PFSK-1 (cell line): ENCODE measurements around the gene DOC2A.

Source experiments
- FOXP2 ChIP-seq: optimal IDR thresholded peaks from 2 replicates; pipeline ENCODE3; 2011; ENCODE audit warnings: borderline replicate concordance, control low read depth, inconsistent platforms; ENCODE audit not compliant: insufficient read depth; ENCODE audit errors: extremely low read length, extremely low read depth
- POLR2AphosphoS5 ChIP-seq: IDR thresholded peaks from 2 replicates; pipeline ENCODE4 v1.6.1; 2012; ENCODE audit warnings: low read depth, mild to moderate bottlenecking, control low read depth, low read length, moderate library complexity
- SIN3A ChIP-seq: IDR thresholded peaks from 2 replicates; pipeline ENCODE4 v1.6.1; 2012; ENCODE audit warnings: mild to moderate bottlenecking, low read length, moderate library complexity, borderline replicate concordance; ENCODE audit not compliant: insufficient read depth
- TAF1 ChIP-seq: IDR thresholded peaks from 2 replicates; pipeline ENCODE4 v1.6.1; 2012; ENCODE audit warnings: low read length, control low read depth, borderline replicate concordance; ENCODE audit not compliant: insufficient read depth
- TF ChIP-seq, protein P1 (sequence below), 2 experiments: IDR thresholded peaks; 2 replicates each; pipeline versions ENCODE4 v1.6.1 to v1.8.0; 2011 to 2012; ENCODE audit warnings: low read depth in 2 of 2, low read length in 2 of 2, control low read depth in 1 of 2, inconsistent platforms in 1 of 2, mild to moderate bottlenecking in 1 of 2, moderate library complexity in 1 of 2; ENCODE audit not compliant: insufficient read depth in 1 of 2

The DOC2A gene

GRCh38 chr16:30000735-30001631 is 9.8 kb downstream of the DOC2A start:
- TF ChIP-seq POLR2AphosphoS5 (no peak), TAF1 (no peak), SIN3A (no peak), FOXP2 (no peak)
- TF ChIP-seq, protein P1, sequence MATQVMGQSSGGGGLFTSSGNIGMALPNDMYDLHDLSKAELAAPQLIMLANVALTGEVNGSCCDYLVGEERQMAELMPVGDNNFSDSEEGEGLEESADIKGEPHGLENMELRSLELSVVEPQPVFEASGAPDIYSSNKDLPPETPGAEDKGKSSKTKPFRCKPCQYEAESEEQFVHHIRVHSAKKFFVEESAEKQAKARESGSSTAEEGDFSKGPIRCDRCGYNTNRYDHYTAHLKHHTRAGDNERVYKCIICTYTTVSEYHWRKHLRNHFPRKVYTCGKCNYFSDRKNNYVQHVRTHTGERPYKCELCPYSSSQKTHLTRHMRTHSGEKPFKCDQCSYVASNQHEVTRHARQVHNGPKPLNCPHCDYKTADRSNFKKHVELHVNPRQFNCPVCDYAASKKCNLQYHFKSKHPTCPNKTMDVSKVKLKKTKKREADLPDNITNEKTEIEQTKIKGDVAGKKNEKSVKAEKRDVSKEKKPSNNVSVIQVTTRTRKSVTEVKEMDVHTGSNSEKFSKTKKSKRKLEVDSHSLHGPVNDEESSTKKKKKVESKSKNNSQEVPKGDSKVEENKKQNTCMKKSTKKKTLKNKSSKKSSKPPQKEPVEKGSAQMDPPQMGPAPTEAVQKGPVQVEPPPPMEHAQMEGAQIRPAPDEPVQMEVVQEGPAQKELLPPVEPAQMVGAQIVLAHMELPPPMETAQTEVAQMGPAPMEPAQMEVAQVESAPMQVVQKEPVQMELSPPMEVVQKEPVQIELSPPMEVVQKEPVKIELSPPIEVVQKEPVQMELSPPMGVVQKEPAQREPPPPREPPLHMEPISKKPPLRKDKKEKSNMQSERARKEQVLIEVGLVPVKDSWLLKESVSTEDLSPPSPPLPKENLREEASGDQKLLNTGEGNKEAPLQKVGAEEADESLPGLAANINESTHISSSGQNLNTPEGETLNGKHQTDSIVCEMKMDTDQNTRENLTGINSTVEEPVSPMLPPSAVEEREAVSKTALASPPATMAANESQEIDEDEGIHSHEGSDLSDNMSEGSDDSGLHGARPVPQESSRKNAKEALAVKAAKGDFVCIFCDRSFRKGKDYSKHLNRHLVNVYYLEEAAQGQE (IDR thresholded peaks at IDR 0.05; ENCODE audit: insufficient read depth in 1 of 2, low read depth in 2 of 2, low read length in 2 of 2): no peak

DNA sequence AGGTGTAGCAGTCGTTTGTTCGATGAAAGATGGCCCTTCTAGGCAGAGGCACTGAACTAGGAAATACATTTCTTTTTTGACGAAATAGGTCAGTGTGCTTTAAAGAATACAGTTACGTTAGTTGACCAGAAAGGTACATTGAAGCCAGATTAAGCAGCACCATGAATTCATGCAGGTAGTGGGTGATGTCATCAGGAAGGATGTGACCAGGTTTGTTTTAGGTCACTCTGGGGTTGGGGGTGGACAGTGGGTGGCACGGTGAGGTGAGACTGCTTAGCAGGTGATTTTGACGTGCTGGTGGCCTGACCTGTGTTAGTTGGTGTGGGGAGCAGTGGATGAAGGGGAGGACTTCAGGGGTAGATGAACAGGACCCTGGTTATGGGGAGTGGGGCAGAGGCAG is 11.2 kb downstream of the DOC2A start:
- TF ChIP-seq TAF1 (no peak), POLR2AphosphoS5 (no peak)

DNA sequence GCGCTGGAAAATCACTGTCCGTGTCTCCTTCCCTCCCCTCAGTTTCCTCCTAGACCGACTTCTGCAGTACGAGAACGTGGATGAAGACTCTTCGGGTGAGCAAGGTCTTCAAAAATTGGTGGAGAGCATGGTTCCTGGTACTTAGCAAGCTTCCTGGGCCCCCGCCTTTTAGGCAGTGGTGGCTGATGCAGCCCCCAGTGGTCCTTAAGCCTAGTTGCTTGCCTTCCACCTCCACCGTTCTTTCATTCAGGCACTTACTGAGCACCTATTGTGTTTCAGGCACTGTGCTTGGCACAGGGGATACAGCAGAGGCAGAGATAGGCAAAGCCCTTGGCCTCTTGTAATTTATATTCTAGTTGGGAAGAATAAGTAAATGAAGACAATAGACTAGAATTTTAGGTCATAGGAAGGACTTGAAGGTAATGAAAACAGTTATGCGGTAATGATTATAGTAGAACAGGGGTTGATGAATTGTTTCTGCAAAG is 14.0 kb downstream of the DOC2A start:
- TF ChIP-seq SIN3A (no peak), POLR2AphosphoS5 (no peak), FOXP2 (no peak), TAF1 (no peak)
- TF ChIP-seq, protein P1 (IDR thresholded peaks at IDR 0.05; ENCODE audit: insufficient read depth in 1 of 2, low read depth in 2 of 2, low read length in 2 of 2): no peak

DNA sequence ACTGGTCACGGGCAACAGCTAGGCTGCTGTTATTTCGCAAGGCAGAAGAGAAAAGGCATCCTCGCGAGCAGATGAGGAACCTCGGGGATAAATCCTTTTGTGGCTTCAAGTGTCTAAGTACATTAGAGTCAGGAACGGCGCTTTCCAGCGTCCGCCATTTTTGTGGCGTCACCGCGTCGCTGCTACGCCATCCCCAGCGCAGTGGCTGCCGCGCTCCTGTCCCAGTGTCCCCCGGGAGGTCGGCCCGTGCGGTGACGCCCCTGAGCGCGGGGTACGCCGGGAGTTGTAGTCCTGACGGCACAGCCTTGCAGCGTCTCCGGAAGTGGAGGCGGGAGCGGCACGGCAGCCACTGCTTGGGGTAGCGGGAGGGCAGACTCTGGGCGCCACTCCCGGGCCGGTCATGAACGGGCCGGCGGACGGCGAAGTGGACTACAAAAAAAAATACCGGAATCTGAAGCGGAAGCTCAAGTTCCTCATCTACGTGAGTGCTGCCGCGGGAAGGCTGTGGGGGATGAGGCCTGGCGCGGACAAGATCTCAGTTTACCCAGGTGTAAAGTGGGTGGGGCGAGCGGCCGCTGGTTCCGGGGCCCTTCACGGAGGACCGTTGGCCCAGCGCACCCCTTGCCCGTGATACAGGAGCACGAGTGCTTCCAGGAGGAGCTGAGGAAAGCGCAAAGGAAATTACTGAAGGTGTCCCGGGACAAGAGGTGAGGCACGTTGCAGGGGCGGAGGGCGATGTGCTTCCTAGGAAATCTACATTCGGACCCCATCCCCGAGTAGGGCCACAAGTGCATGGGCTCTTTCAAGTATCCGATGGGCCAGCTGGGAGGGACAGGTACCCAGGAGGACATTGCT is 14.7 kb downstream of the DOC2A start, which contains the start of gene INO80E:
INO80E (plus strand) TSS at position 331 of the 855 bp plus-strand sequence; CDS start at position 401, 70 bp downstream.
- TF ChIP-seq TAF1: peak; percentile 84; the same call in 1 of the 2 replicates
- TF ChIP-seq FOXP2: peak; percentile 98
- no peak for TF ChIP-seq SIN3A
- TF ChIP-seq, protein P1 (IDR thresholded peaks at IDR 0.05; ENCODE audit: insufficient read depth in 1 of 2, low read depth in 2 of 2, low read length in 2 of 2): peak in 1 of 2 experiments; percentile 8; a peak in 1 of 4 replicates
- no peak; the same call in 1 of the 2 replicates for TF ChIP-seq POLR2AphosphoS5

- TF ChIP-seq FOXP2 (no peak), POLR2AphosphoS5 (peak; percentile 51)
These were observed 15.4 kb downstream of the DOC2A start, which contains the start of gene HIRIP3 for GRCh38 chr16:29995324-29995910. Gene HIRIP3, minus strand, starts transcription at chr16:29995617. Its CDS starts 12 bp downstream, at chr16:29995605.
